Activated CD4-positive, alpha-beta T cell treated with anti-CD3 and anti-CD28 coated beads, Interleukin-2, amount 10 ng/mL, durations not matched to agents 24 days and 14 days (primary cell): ENCODE data around the gene NOS1AP. TPM values are rescaled to one million over a fixed set of nuclear protein-coding genes. Genes with fewer than 3 reads are reported as not detected.
"Not testable (repeated sequence)": the region's sequence is repeated elsewhere in the genome, so short reads cannot be mapped to it uniquely, and the experiment has no call there.

ENCODE experiments used
- DNase-seq: peaks from one replicate; pipeline ENCODE4 v3.0.0; 2022
- H3K27ac Mint-ChIP-seq: one replicate; pipeline ENCODE4 v1.8.0; 2022; ENCODE audit warnings: mild to moderate bottlenecking, mixed read lengths
- H3K27me3 Mint-ChIP-seq: one replicate; pipeline ENCODE4 v1.8.0; 2022; ENCODE audit warnings: mixed read lengths
- H3K36me3 Mint-ChIP-seq: one replicate; pipeline ENCODE4 v1.8.0; 2022; ENCODE audit warnings: low read depth, mild to moderate bottlenecking, mixed read lengths
- H3K4me1 Mint-ChIP-seq: one replicate; pipeline ENCODE4 v1.8.0; 2021; ENCODE audit warnings: mixed read lengths
- H3K4me3 Mint-ChIP-seq: one replicate; pipeline ENCODE4 v1.8.0; 2022; ENCODE audit warnings: mild to moderate bottlenecking, moderate library complexity, mixed read lengths
- H3K9me3 Mint-ChIP-seq: one replicate; pipeline ENCODE4 v1.8.0; 2021; ENCODE audit warnings: mixed read lengths
- intact Hi-C: fragments of 100-400 bp; cut with micrococcal nuclease; formaldehyde crosslinking; loops from one replicate; pipeline ENCODE4 v1.15.1; 2023
- total RNA-seq: library from RNA; stranded (reverse); gene quantifications from 2 replicates; pipeline ENCODE4 v1.2.3, GENCODE V29; 2022

The NOS1AP gene
- total RNA-seq, 1 donor from 2014 or later = not detected

DNA sequence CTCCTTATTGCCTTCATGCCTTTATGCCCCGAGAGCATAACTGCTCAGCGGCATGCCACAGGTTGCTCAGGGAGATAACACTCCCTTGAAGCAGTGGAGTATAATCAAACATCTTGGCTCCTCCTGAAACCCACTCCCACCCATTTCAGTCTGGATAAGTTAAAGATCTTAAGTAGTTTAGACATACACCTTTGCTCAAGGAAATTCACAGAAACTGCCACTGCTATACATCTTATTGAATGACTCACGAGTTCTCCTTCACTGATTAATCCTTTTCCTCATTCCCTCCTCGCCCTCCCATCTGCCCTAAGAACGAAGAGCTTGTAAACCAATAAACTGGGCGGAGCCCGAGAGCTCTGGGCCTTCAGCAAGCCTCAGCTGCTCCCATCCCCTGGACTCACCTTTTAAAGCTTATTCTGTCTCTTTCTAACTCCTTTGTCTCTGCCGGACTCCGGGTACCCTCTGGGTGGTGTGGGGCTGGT is 350.0 kb downstream of the NOS1AP start:
- H3K27me3 Mint-ChIP-seq, H3K36me3 Mint-ChIP-seq, H3K27ac Mint-ChIP-seq, DNase-seq, intact Hi-C loops, H3K9me3 Mint-ChIP-seq, H3K4me1 Mint-ChIP-seq, H3K4me3 Mint-ChIP-seq: not testable (repeated sequence)

Other genes starting within 250 kb of the NOS1AP start
- not detected in 2 replicates for gene OLFML2B, start 45.8 kb upstream of the NOS1AP start, total RNA-seq